Neural cell (in vitro differentiated cells): ENCODE measurements around the gene GOLM1.

Source experiments
- EZH2 ChIP-seq: fragments of 200-600, 300-800 bp; shearing (Covaris generic), sonication (generic); IDR thresholded peaks from 2 replicates; pipeline ENCODE4 v1.6.1; 2014; ENCODE audit warnings: antibody characterized with exemption, low read length, borderline replicate concordance, mild to moderate bottlenecking; ENCODE audit not compliant: insufficient read depth, poor library complexity, severe bottlenecking
- POLR2AphosphoS5 ChIP-seq: IDR thresholded peaks from 2 replicates; pipeline ENCODE4 v1.6.1; 2012

GRCh38 chr9:86079421-86079831 is 19.9 kb downstream of the GOLM1 start:
- TF ChIP-seq EZH2 (no peak), POLR2AphosphoS5 (no peak)
